HEK293T (cell line): ENCODE data around the gene DGKE.

Source experiments
- CTCF ChIA-PET: fragments of 350-600 bp; formaldehyde crosslinking; extraction: SDS; loops from one replicate; lab custom pipeline; 2021; ENCODE audit warnings: antibody characterized with exemption, inconsistent platforms; lab: Yijun Ruan, JAX
- POLR2A ChIA-PET: fragments of 350-600 bp; formaldehyde crosslinking; extraction: SDS; loops from one replicate; lab custom pipeline; 2020; ENCODE audit warnings: antibody characterized with exemption, inconsistent platforms; lab: Yijun Ruan, JAX
- DNase-seq: peaks from one replicate; pipeline ENCODE4 v3.0.0; 2012; ENCODE audit warnings: mixed read lengths; ENCODE audit errors: extremely low spot score
- ARNT ChIP-seq: fragments of 450-650 bp; IDR thresholded peaks from 2 replicates; pipeline ENCODE4 v1.6.1; 2017; ENCODE audit warnings: mild to moderate bottlenecking
- BHLHE40 ChIP-seq: fragments of 450-650 bp; IDR thresholded peaks from 2 replicates; pipeline ENCODE4 v1.6.1; 2016; ENCODE audit warnings: mild to moderate bottlenecking, moderate library complexity, borderline replicate concordance
- CTBP1 ChIP-seq: fragments of 450-650 bp; IDR thresholded peaks from 2 replicates; pipeline ENCODE4 v1.6.1; 2016; ENCODE audit warnings: borderline replicate concordance
- ELF4 ChIP-seq: fragments of 450-650 bp; IDR thresholded peaks from 2 replicates; pipeline ENCODE4 v1.6.1; 2017; ENCODE audit warnings: antibody characterized with exemption
- FOXA1 ChIP-seq: fragments of 450-650 bp; IDR thresholded peaks from 2 replicates; pipeline ENCODE4 v1.6.1; 2016; ENCODE audit warnings: mild to moderate bottlenecking
- FOXK2 ChIP-seq: fragments of 450-650 bp; IDR thresholded peaks from 2 replicates; pipeline ENCODE4 v1.6.1; 2016; ENCODE audit warnings: mild to moderate bottlenecking
- FOXM1 ChIP-seq: fragments of 450-650 bp; IDR thresholded peaks from 2 replicates; pipeline ENCODE4 v1.6.1; 2017; ENCODE audit warnings: mild to moderate bottlenecking, borderline replicate concordance
- HDGF ChIP-seq: fragments of 450-650 bp; IDR thresholded peaks from 2 replicates; pipeline ENCODE4 v1.6.1; 2017; ENCODE audit warnings: antibody characterized with exemption, borderline replicate concordance
- L3MBTL2 ChIP-seq: fragments of 450-650 bp; conservative IDR thresholded peaks from 2 replicates; pipeline ENCODE4 v1.6.1; 2016; ENCODE audit warnings: mild to moderate bottlenecking
- LEF1 ChIP-seq: fragments of 450-650 bp; IDR thresholded peaks from 2 replicates; pipeline ENCODE4 v1.6.1; 2017; ENCODE audit warnings: mild to moderate bottlenecking, borderline replicate concordance
- NFRKB ChIP-seq: fragments of 450-650 bp; IDR thresholded peaks from 2 replicates; pipeline ENCODE4 v1.6.1; 2016; ENCODE audit warnings: mild to moderate bottlenecking, moderate library complexity
- SP1 ChIP-seq: fragments of 450-650 bp; IDR thresholded peaks from 2 replicates; pipeline ENCODE4 v1.6.1; 2017
- SUZ12 ChIP-seq: fragments of 450-650 bp; IDR thresholded peaks from 2 replicates; pipeline ENCODE4 v1.6.1; 2016; ENCODE audit warnings: mild to moderate bottlenecking
- TARDBP ChIP-seq: fragments of 450-650 bp; IDR thresholded peaks from 2 replicates; pipeline ENCODE4 v1.6.1; 2016
- ZNF384 ChIP-seq: fragments of 450-650 bp; IDR thresholded peaks from 2 replicates; pipeline ENCODE4 v1.6.1; 2016
- TF ChIP-seq, protein P1 (sequence below): fragments of 450-650 bp; IDR thresholded peaks from 2 replicates; pipeline ENCODE4 v1.6.1; 2016

Gene DGKE

GRCh38 chr17:56833809-56834379, at the start of gene DGKE, which contains the start of gene C17orf67:
DGKE (plus strand) TSS chr17:56834151; CDS start chr17:56834796, 645 bp downstream.
C17orf67 (minus strand) TSS chr17:56833920; CDS start chr17:56815810, 18,110 bp downstream.
- POLR2A ChIA-PET = interaction anchor here (0.6 to 1.8 kb wide), 6 partner anchors 8 to 145 kb away, joined by 3 to 6 read pairs (median 4); partner anchors contain the start of gene TRIM25
- CTCF ChIA-PET = no interaction called here
- DNase-seq = peak; percentile 99
- TF ChIP-seq ARNT = peak; percentile 70
- peak; percentile 46; the same call in 1 of the 2 replicates for TF ChIP-seq TARDBP
- peak; percentile 66; the same call in 1 of the 2 replicates for TF ChIP-seq LEF1
- TF ChIP-seq, protein P1, sequence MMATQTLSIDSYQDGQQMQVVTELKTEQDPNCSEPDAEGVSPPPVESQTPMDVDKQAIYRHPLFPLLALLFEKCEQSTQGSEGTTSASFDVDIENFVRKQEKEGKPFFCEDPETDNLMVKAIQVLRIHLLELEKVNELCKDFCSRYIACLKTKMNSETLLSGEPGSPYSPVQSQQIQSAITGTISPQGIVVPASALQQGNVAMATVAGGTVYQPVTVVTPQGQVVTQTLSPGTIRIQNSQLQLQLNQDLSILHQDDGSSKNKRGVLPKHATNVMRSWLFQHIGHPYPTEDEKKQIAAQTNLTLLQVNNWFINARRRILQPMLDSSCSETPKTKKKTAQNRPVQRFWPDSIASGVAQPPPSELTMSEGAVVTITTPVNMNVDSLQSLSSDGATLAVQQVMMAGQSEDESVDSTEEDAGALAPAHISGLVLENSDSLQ = peak; percentile 79
- TF ChIP-seq HDGF = no peak
- no peak for TF ChIP-seq NFRKB
- TF ChIP-seq L3MBTL2 = no peak; the same call in 1 of the 2 replicates

GRCh38 chr17:56785405-56785804, 48.5 kb upstream of the DGKE start:
- CTCF ChIA-PET = interaction anchor here (0.6 kb wide), 1 partner anchor 993 kb away, joined by 3 read pairs; no protein-coding TSS in a partner anchor
- no peak for TF ChIP-seq TARDBP
- no peak for TF ChIP-seq FOXA1
- TF ChIP-seq ARNT = no peak
- TF ChIP-seq HDGF = no peak
- TF ChIP-seq BHLHE40 = no peak
- TF ChIP-seq, protein P1 = no peak
- no peak for TF ChIP-seq NFRKB
- TF ChIP-seq CTBP1 = no peak
- no peak for TF ChIP-seq ELF4
- no peak for TF ChIP-seq SUZ12
- TF ChIP-seq FOXK2 = no peak
- TF ChIP-seq SP1 = no peak
- no peak for TF ChIP-seq LEF1
- TF ChIP-seq ZNF384 = no peak
- no peak for TF ChIP-seq L3MBTL2
- no peak for TF ChIP-seq FOXM1
- POLR2A ChIA-PET = no interaction called here
- DNase-seq = no peak

GRCh38 chr17:56785997-56786680, 47.8 kb upstream of the DGKE start:
- no peak for DNase-seq
- TF ChIP-seq SUZ12 = no peak
- TF ChIP-seq FOXM1 = no peak
- TF ChIP-seq LEF1 = no peak
- POLR2A ChIA-PET = interaction anchor here (0.8 kb wide), 1 partner anchor 298 kb away, joined by 3 read pairs; no protein-coding TSS in a partner anchor
- CTCF ChIA-PET = no interaction called here

DNA sequence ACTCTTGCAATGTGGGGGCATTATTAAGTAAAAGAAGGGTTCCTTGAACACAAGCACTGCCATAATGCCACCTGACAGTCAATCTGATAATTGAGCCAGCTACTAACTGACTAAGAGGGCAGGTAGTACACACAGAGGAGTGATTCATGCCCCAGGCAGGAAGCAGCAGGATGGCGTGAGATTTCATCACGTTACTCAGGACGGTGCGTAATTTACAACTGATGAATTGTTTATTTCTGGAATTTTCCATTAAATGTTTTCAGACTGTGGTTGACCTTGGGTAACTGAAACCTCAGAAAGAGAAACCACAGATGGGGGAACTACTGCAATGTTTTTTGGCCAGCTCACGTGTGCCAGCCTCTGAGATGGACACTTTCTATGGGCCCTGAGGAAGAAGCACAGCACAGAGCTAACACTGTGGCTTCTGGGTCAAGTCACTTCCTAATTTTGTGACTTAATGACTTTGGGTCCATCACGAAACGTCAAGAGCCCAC, 46.9 kb upstream of the DGKE start:
- POLR2A ChIA-PET = interaction anchor here (0.8 kb wide), 1 partner anchor 298 kb away, joined by 3 read pairs; no protein-coding TSS in a partner anchor
- DNase-seq = no peak
- CTCF ChIA-PET = no interaction called here
- no peak for TF ChIP-seq ELF4
- TF ChIP-seq SP1 = no peak
- no peak for TF ChIP-seq ARNT
- no peak for TF ChIP-seq HDGF
- no peak for TF ChIP-seq TARDBP
- TF ChIP-seq, protein P1 = no peak
- no peak for TF ChIP-seq FOXK2
- TF ChIP-seq ZNF384 = no peak
- no peak for TF ChIP-seq CTBP1

DNA sequence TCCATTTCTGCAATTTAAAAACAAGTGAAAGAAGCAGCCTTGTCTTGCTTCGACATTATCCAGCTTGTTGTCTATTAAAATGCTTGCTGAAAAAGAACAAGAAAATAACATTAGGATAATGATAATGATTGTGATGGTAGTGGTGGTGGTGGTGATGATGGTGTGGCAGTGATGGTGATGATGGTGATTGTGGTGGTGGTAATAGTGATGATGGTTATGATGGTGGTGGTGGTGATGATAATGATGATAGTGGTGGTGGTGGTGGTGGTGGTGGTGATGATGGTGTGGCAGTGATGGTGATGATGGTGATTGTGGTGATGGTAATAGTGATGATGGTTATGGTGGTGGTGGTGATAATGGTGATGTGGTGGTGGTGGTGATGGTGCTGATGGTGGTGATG, 41.7 kb upstream of the DGKE start:
- DNase-seq = no peak
- ChIA-PET POLR2A (no interaction called here), CTCF (no interaction called here)
- TF ChIP-seq ZNF384 (no peak), L3MBTL2 (no peak), TARDBP (no peak), ELF4 (no peak), ARNT (no peak), BHLHE40 (no peak), SP1 (no peak), FOXK2 (no peak), CTBP1 (no peak), HDGF (no peak), FOXA1 (no peak), SUZ12 (no peak), LEF1 (no peak), FOXM1 (no peak), NFRKB (no peak)
- TF ChIP-seq, protein P1 = no peak
